Stomach (tissue), 4 donors: ENCODE measurements around the gene ENKD1.

Experiments used
- POLR2A ChIP-seq, 4 donors: fragments of 450-650 bp; IDR thresholded peaks; one replicate each; pipeline ENCODE4 v1.6.1; 2016; ENCODE audit warnings: antibody characterized with exemption in 4 of 4, control low read depth in 2 of 4, mild to moderate bottlenecking in 1 of 4, moderate library complexity in 1 of 4
- POLR2AphosphoS5 ChIP-seq, 3 donors: sonication (generic); formaldehyde crosslinking; IDR thresholded peaks; one replicate each; pipeline ENCODE4 v1.6.1; 2016; ENCODE audit warnings: antibody characterized with exemption in 3 of 3

DNA sequence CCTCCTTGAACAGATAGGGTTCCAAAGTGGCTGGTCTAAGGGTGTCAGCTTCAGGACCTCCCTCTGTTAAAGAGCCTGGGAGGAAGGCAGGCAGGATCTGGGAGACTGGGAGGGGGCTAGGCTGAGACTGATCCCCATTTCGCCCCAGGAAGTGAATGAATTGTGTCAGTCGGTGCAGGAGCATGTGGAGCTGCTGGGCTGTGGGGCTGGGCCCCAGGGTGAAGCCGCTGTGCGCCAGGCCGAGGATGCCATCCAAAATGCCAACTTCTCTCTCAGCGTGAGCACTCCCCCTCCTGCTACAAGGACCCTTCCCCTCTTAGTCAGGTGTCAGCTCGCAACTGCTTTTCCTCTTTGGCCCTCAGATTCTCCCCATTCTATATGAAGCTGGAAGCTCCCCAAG, 15.5 kb downstream of the ENKD1 start:
- TF ChIP-seq POLR2AphosphoS5 (IDR thresholded peaks at IDR 0.05): no peak
- TF ChIP-seq POLR2A (IDR thresholded peaks at IDR 0.05): no peak
